GM19043 (cell line): ENCODE results near the gene FAM107B.

Experiments used
- ATAC-seq: cut with Tn5 transposase; IDR thresholded peaks from one replicate; pipeline ENCODE4 v1.9.1; 2021; ENCODE audit warnings: low read depth; ENCODE audit not compliant: unreplicated experiment

FAM107B gene

GRCh38 chr10:14477408-14477710, 297.3 kb downstream of the FAM107B start:
- ATAC-seq: no peak

- no peak for ATAC-seq
Measured at GRCh38 chr10:14476641-14477407, 297.9 kb downstream of the FAM107B start.

GRCh38 chr10:14476006-14476405, 298.7 kb downstream of the FAM107B start:
- ATAC-seq: no peak

- ATAC-seq: no peak
Measured at GRCh38 chr10:14474656-14475055, 300.0 kb downstream of the FAM107B start.

GRCh38 chr10:14470920-14471319, 303.8 kb downstream of the FAM107B start:
- no peak for ATAC-seq

GRCh38 chr10:14468726-14469125, 306.0 kb downstream of the FAM107B start:
- ATAC-seq: no peak
